ENCODE measurements around the gene ARID3B. TPM values are rescaled to one million over a fixed set of nuclear protein-coding genes. Genes with fewer than 3 reads are reported as not detected.
A peak's percentile ranks its signal among the peaks of the same experiment; 100 is the strongest.

ARID3B gene
- total and polyA plus RNA-seq, 7 experiments from 2014 or later: 5.1 to 45.4 (median 36.6) TPM

GRCh38 chr15:74519311-74519710 is 21.7 kb upstream of the ARID3B start:
- H3K36me3 Mint-ChIP-seq: no peaks in the 10 kb centered on the region
- no peaks in the 10 kb centered on the region for H3K27me3 ChIP-seq (ENCODE audit: control insufficient read depth in 2 of 2, insufficient read depth in 2 of 2, low read length in 2 of 2)
- CTCF ChIA-PET: no interaction called here
- H3K4me1 Mint-ChIP-seq: peaks cover 0 to 3% (median 0%) of the 10 kb centered on the region in 7 donors
- H3K27me3 Mint-ChIP-seq: no peaks in the 10 kb centered on the region
- no peak for ATAC-seq
- no peak overlapping the region for H3K4me3 ChIP-seq (ENCODE audit: low read length)
- no peaks in the 10 kb centered on the region for H3K9me3 ChIP-seq (ENCODE audit: control insufficient read depth in 2 of 3, low read length in 3 of 3)
- DNase-seq: no peak
- H3K36me3 ChIP-seq (ENCODE audit: control insufficient read depth in 2 of 3, insufficient read depth in 3 of 3, low read length in 3 of 3): no peaks in the 10 kb centered on the region
- H3K9me3 Mint-ChIP-seq: no peaks in the 10 kb centered on the region
- no peaks in the 10 kb centered on the region for H3K4me1 ChIP-seq (ENCODE audit: control insufficient read depth in 2 of 2, insufficient read depth in 2 of 2, low read length in 2 of 2)
- no peak overlapping the region for H3K27ac Mint-ChIP-seq
- POLR2A ChIA-PET: no interaction called here
- H3K4me3 Mint-ChIP-seq: no peak overlapping the region
- no peak overlapping the region for H3K27ac ChIP-seq (ENCODE audit: low read depth, low read length)
- intact Hi-C loops (cut with micrococcal nuclease): no loop called here

GRCh38 chr15:74520407-74520806 is 20.6 kb upstream of the ARID3B start:
- POLR2A ChIA-PET: no interaction called here
- H3K27ac Mint-ChIP-seq: no peak overlapping the region
- no peaks in the 10 kb centered on the region for H3K4me1 Mint-ChIP-seq
- Histone ChIP-seq H3K4me1 (ENCODE audit: control insufficient read depth in 2 of 2, insufficient read depth in 2 of 2, low read length in 2 of 2) (no peaks in the 10 kb centered on the region), H3K4me3 (ENCODE audit: low read length) (no peak overlapping the region), H3K27me3 (ENCODE audit: control insufficient read depth in 2 of 2, insufficient read depth in 2 of 2, low read length in 2 of 2) (no peaks in the 10 kb centered on the region), H3K27ac (ENCODE audit: low read depth, low read length) (no peak overlapping the region), H3K9me3 (ENCODE audit: control insufficient read depth in 2 of 3, low read length in 3 of 3) (no peaks in the 10 kb centered on the region), H3K36me3 (ENCODE audit: control insufficient read depth in 2 of 3, insufficient read depth in 3 of 3, low read length in 3 of 3) (no peaks in the 10 kb centered on the region)
- intact Hi-C loops (cut with micrococcal nuclease): no loop called here
- H3K4me3 Mint-ChIP-seq: no peak overlapping the region
- DNase-seq (no peak), ATAC-seq (no peak)
- no peaks in the 10 kb centered on the region for H3K27me3 Mint-ChIP-seq
- CTCF ChIA-PET: no interaction called here
- H3K36me3 Mint-ChIP-seq: no peaks in the 10 kb centered on the region
- no peaks in the 10 kb centered on the region for H3K9me3 Mint-ChIP-seq

GRCh38 chr15:74523982-74524381 is 17.0 kb upstream of the ARID3B start:
- ATAC-seq (no peak), DNase-seq (no peak)
- intact Hi-C loops (cut with micrococcal nuclease): no loop called here
- no peaks in the 10 kb centered on the region for H3K9me3 Mint-ChIP-seq
- no peak overlapping the region for H3K4me3 Mint-ChIP-seq
- Histone ChIP-seq H3K4me1 (ENCODE audit: control insufficient read depth in 2 of 2, insufficient read depth in 2 of 2, low read length in 2 of 2) (no peaks in the 10 kb centered on the region), H3K9me3 (ENCODE audit: control insufficient read depth in 2 of 3, low read length in 3 of 3) (no peaks in the 10 kb centered on the region), H3K27ac (ENCODE audit: low read depth, low read length) (no peak overlapping the region), H3K4me3 (ENCODE audit: low read length) (no peak overlapping the region), H3K27me3 (ENCODE audit: control insufficient read depth in 2 of 2, insufficient read depth in 2 of 2, low read length in 2 of 2) (no peaks in the 10 kb centered on the region), H3K36me3 (ENCODE audit: control insufficient read depth in 2 of 3, insufficient read depth in 3 of 3, low read length in 3 of 3) (no peaks in the 10 kb centered on the region)
- no peaks in the 10 kb centered on the region for H3K4me1 Mint-ChIP-seq
- no peak overlapping the region for H3K27ac Mint-ChIP-seq
- H3K36me3 Mint-ChIP-seq: no peaks in the 10 kb centered on the region
- CTCF ChIA-PET: no interaction called here
- POLR2A ChIA-PET: no interaction called here
- no peaks in the 10 kb centered on the region for H3K27me3 Mint-ChIP-seq

- H3K27ac Mint-ChIP-seq: no peak overlapping the region
- Histone ChIP-seq H3K36me3 (ENCODE audit: control insufficient read depth in 2 of 3, insufficient read depth in 3 of 3, low read length in 3 of 3) (no peaks in the 10 kb centered on the region), H3K4me1 (ENCODE audit: control insufficient read depth in 2 of 2, insufficient read depth in 2 of 2, low read length in 2 of 2) (no peaks in the 10 kb centered on the region), H3K27me3 (ENCODE audit: control insufficient read depth in 2 of 2, insufficient read depth in 2 of 2, low read length in 2 of 2) (no peaks in the 10 kb centered on the region), H3K27ac (ENCODE audit: low read depth, low read length) (no peak overlapping the region), H3K4me3 (ENCODE audit: low read length) (no peak overlapping the region), H3K9me3 (ENCODE audit: control insufficient read depth in 2 of 3, low read length in 3 of 3) (no peaks in the 10 kb centered on the region)
- no peak overlapping the region for H3K4me3 Mint-ChIP-seq
- DNase-seq: no peak
- POLR2A ChIA-PET: no interaction called here
- CTCF ChIA-PET: interaction anchor here (0.6 to 0.8 kb wide), 2 partner anchors 13 to 45 kb away, joined by 3 to 5 read pairs; no protein-coding TSS in a partner anchor
- peaks cover 0 to 3% (median 0%) of the 10 kb centered on the region in 5 donors for H3K27me3 Mint-ChIP-seq
- no peaks in the 10 kb centered on the region for H3K36me3 Mint-ChIP-seq
- ATAC-seq: no peak
- peaks cover 0 to 3% (median 0%) of the 10 kb centered on the region in 7 donors for H3K4me1 Mint-ChIP-seq
- no peaks in the 10 kb centered on the region for H3K9me3 Mint-ChIP-seq
- intact Hi-C loops (cut with micrococcal nuclease): no loop called here
These were observed 15.7 kb upstream of the ARID3B start for GRCh38 chr15:74525309-74525708.

- peaks cover 0 to 4% (median 0%) of the 10 kb centered on the region in 7 donors for H3K4me1 Mint-ChIP-seq
These were observed 15.1 kb upstream of the ARID3B start for GRCh38 chr15:74525945-74526344.

GRCh38 chr15:74528876-74529275 is 12.1 kb upstream of the ARID3B start:
- intact Hi-C loops (cut with micrococcal nuclease): no loop called here
- Histone ChIP-seq H3K27me3 (ENCODE audit: control insufficient read depth in 2 of 2, insufficient read depth in 2 of 2, low read length in 2 of 2) (no peaks in the 10 kb centered on the region), H3K36me3 (ENCODE audit: control insufficient read depth in 2 of 3, insufficient read depth in 3 of 3, low read length in 3 of 3) (no peaks in the 10 kb centered on the region), H3K4me1 (ENCODE audit: control insufficient read depth in 2 of 2, insufficient read depth in 2 of 2, low read length in 2 of 2) (no peaks in the 10 kb centered on the region), H3K9me3 (ENCODE audit: control insufficient read depth in 2 of 3, low read length in 3 of 3) (no peaks in the 10 kb centered on the region), H3K4me3 (ENCODE audit: low read length) (no peak overlapping the region), H3K27ac (ENCODE audit: low read depth, low read length) (no peak overlapping the region)
- POLR2A ChIA-PET: no interaction called here
- Mint-ChIP-seq H3K36me3 (no peaks in the 10 kb centered on the region), H3K9me3 (no peaks in the 10 kb centered on the region), H3K27ac (no peak overlapping the region), H3K4me3 (no peak overlapping the region), H3K27me3 (peaks cover 0 to 3% (median 0%) of the 10 kb centered on the region in 5 donors), H3K4me1 (peaks cover 0 to 10% (median 0%) of the 10 kb centered on the region in 7 donors)
- ATAC-seq (no peak), DNase-seq (no peak)
- CTCF ChIA-PET: no interaction called here

More at GRCh38 chr15:74525945-74526344, 15.1 kb upstream of the ARID3B start:
- Histone ChIP-seq H3K4me3 (ENCODE audit: low read length) (no peak overlapping the region), H3K9me3 (ENCODE audit: control insufficient read depth in 2 of 3, low read length in 3 of 3) (no peaks in the 10 kb centered on the region), H3K36me3 (ENCODE audit: control insufficient read depth in 2 of 3, insufficient read depth in 3 of 3, low read length in 3 of 3) (no peaks in the 10 kb centered on the region), H3K27ac (ENCODE audit: low read depth, low read length) (no peak overlapping the region), H3K27me3 (ENCODE audit: control insufficient read depth in 2 of 2, insufficient read depth in 2 of 2, low read length in 2 of 2) (no peaks in the 10 kb centered on the region), H3K4me1 (ENCODE audit: control insufficient read depth in 2 of 2, insufficient read depth in 2 of 2, low read length in 2 of 2) (no peaks in the 10 kb centered on the region)
- no peaks in the 10 kb centered on the region for H3K36me3 Mint-ChIP-seq
- POLR2A ChIA-PET: interaction anchor here (0.6 kb wide), 2 partner anchors 18 to 395 kb away, joined by 3 to 5 read pairs; no protein-coding TSS in a partner anchor
- CTCF ChIA-PET: interaction anchor here (0.6 to 0.8 kb wide), 3 partner anchors 13 to 93 kb away, joined by 3 to 5 read pairs (median 4); no protein-coding TSS in a partner anchor
- intact Hi-C loops (cut with micrococcal nuclease): no loop called here
- H3K4me3 Mint-ChIP-seq: no peak overlapping the region
- H3K9me3 Mint-ChIP-seq: no peaks in the 10 kb centered on the region
- DNase-seq (no peak), ATAC-seq (no peak)
- H3K27ac Mint-ChIP-seq: no peak overlapping the region
- peaks cover 0 to 3% (median 0%) of the 10 kb centered on the region in 5 donors for H3K27me3 Mint-ChIP-seq

GRCh38 chr15:74529921-74530320 is 11.1 kb upstream of the ARID3B start:
- Histone ChIP-seq H3K27ac (ENCODE audit: low read depth, low read length) (no peak overlapping the region), H3K4me1 (ENCODE audit: control insufficient read depth in 2 of 2, insufficient read depth in 2 of 2, low read length in 2 of 2) (no peaks in the 10 kb centered on the region), H3K27me3 (ENCODE audit: control insufficient read depth in 2 of 2, insufficient read depth in 2 of 2, low read length in 2 of 2) (no peaks in the 10 kb centered on the region), H3K4me3 (ENCODE audit: low read length) (no peak overlapping the region), H3K9me3 (ENCODE audit: control insufficient read depth in 2 of 3, low read length in 3 of 3) (no peaks in the 10 kb centered on the region), H3K36me3 (ENCODE audit: control insufficient read depth in 2 of 3, insufficient read depth in 3 of 3, low read length in 3 of 3) (no peaks in the 10 kb centered on the region)
- ChIA-PET POLR2A (interaction anchor here (0.6 to 1.0 kb wide), 2 partner anchors 10 to 11 kb away, joined by 4 to 6 read pairs; partner anchors contain the start of gene ARID3B), CTCF (interaction anchor here (0.6 kb wide), 1 partner anchor 119 kb away, joined by 4 read pairs; no protein-coding TSS in a partner anchor)
- Mint-ChIP-seq H3K27ac (no peak overlapping the region), H3K4me1 (peaks cover 0 to 10% (median 0%) of the 10 kb centered on the region in 7 donors), H3K36me3 (no peaks in the 10 kb centered on the region), H3K4me3 (no peak overlapping the region), H3K9me3 (no peaks in the 10 kb centered on the region), H3K27me3 (peaks cover 0 to 3% (median 0%) of the 10 kb centered on the region in 5 donors)
- DNase-seq: no peak
- ATAC-seq: peak; percentile 60
- intact Hi-C loops (cut with micrococcal nuclease): no loop called here

All from naive thymus-derived CD4-positive, alpha-beta T cell (primary cell).